GM19025 (cell line): Measurements from ENCODE around the gene SRSF10.
"Not testable (repeated sequence)": the region's sequence is repeated elsewhere in the genome, so short reads cannot be mapped to it uniquely, and the experiment has no call there.

Source experiments
- ATAC-seq: cut with Tn5 transposase; IDR thresholded peaks from one replicate; pipeline ENCODE4 v1.9.1; 2021; ENCODE audit warnings: mild to moderate bottlenecking, low read depth, moderate library complexity; ENCODE audit not compliant: unreplicated experiment

Gene SRSF10

GRCh38 chr1:23979881-23980727, at the start of gene SRSF10:
SRSF10 (minus strand) TSS chr1:23980327; CDS start chr1:23980255, 72 bp downstream.
- ATAC-seq = peak; percentile 83

GRCh38 chr1:24027838-24028468, 47.8 kb upstream of the SRSF10 start:
- ATAC-seq = no peak

- ATAC-seq = no peak
Observed at GRCh38 chr1:24022581-24023361, 42.6 kb upstream of the SRSF10 start.

- ATAC-seq = no peak
Observed at GRCh38 chr1:24021403-24022266, 41.5 kb upstream of the SRSF10 start.

- no peak for ATAC-seq
Observed at GRCh38 chr1:24020470-24020869, 40.3 kb upstream of the SRSF10 start.

GRCh38 chr1:24020025-24020424, 39.9 kb upstream of the SRSF10 start:
- ATAC-seq = no peak

GRCh38 chr1:24018611-24019580, 38.8 kb upstream of the SRSF10 start:
- no peak for ATAC-seq

- ATAC-seq = no peak
Observed at GRCh38 chr1:24015221-24016210, 35.4 kb upstream of the SRSF10 start.

- ATAC-seq = not testable (repeated sequence)
Observed at GRCh38 chr1:24012878-24013277, 32.8 kb upstream of the SRSF10 start.

- ATAC-seq = no peak
Observed at GRCh38 chr1:24010650-24011049, 30.5 kb upstream of the SRSF10 start.

GRCh38 chr1:24009406-24009805, 29.3 kb upstream of the SRSF10 start:
- no peak for ATAC-seq

GRCh38 chr1:24008574-24009184, 28.6 kb upstream of the SRSF10 start:
- ATAC-seq = not testable (repeated sequence)

GRCh38 chr1:24007079-24007478, 27.0 kb upstream of the SRSF10 start:
- no peak for ATAC-seq

GRCh38 chr1:24005163-24005562, 25.0 kb upstream of the SRSF10 start:
- ATAC-seq = no peak

- ATAC-seq = no peak
Observed at GRCh38 chr1:24004132-24004531, 24.0 kb upstream of the SRSF10 start.

- no peak for ATAC-seq
Observed at GRCh38 chr1:24003331-24003972, 23.3 kb upstream of the SRSF10 start.

- no peak for ATAC-seq
Observed at GRCh38 chr1:24002695-24003094, 22.6 kb upstream of the SRSF10 start.
